Smooth muscle cell of the brain vasculature (primary cell): ENCODE measurements around the gene FERMT3.
A peak's percentile ranks its signal among the peaks of the same experiment; 100 is the strongest.

Experiments
- DNase-seq: peaks from one replicate; pipeline ENCODE4 v3.0.0-alpha.2; 2012; ENCODE audit warnings: low read depth, low spot score

The FERMT3 gene

GRCh38 chr11:64263021-64263946 lies 56.8 kb downstream of the FERMT3 start:
- DNase-seq: no peak

GRCh38 chr11:64263947-64264317 lies 57.4 kb downstream of the FERMT3 start:
- no peak for DNase-seq

DNA sequence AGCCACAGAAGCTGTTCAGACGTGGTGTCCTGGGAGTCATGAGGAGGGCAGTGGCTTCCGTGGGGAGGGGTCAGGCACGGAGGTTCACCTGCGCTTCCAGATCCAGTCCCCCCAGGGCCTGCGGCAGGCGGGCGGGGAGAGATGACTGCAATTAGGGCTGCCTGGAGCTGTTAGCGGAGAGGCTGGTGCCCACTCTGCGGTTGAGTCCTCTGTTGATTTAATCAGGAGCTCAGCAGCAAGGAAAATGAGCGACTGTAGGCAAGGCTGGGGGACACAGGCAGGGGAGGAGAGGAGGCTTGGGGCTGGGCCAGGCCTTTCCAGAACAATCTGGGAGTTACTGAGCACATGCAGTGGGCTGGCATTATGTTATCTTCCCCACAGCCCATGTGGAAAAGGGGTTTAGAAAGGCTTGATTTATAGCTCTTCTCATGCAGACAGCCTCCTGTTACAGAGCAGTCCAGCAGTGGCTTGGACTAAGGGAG lies 57.9 kb downstream of the FERMT3 start:
- DNase-seq: no peak

GRCh38 chr11:64265176-64266160 lies 58.9 kb downstream of the FERMT3 start:
- no peak for DNase-seq

DNA sequence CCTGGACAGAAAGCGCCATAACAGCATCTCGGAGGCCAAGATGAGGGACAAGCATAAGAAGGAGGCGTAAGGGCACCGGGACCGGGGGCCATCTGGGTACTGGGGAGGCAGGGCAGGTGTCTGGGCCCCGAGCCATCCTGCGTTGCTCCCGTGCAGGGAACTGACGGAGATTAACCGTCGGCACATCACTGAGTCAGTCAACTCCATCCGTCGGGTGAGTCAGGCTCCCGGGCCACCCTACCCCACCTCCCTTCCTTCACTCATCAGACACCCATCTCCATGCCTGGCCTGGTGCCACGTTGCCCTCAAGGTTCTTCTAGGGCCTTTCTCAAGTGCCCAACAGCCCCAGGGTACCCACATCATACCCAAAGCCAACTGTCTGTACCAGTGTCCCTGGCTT lies 59.8 kb downstream of the FERMT3 start:
- DNase-seq: no peak

GRCh38 chr11:64267207-64267945 lies 60.9 kb downstream of the FERMT3 start:
- no peak for DNase-seq

DNA sequence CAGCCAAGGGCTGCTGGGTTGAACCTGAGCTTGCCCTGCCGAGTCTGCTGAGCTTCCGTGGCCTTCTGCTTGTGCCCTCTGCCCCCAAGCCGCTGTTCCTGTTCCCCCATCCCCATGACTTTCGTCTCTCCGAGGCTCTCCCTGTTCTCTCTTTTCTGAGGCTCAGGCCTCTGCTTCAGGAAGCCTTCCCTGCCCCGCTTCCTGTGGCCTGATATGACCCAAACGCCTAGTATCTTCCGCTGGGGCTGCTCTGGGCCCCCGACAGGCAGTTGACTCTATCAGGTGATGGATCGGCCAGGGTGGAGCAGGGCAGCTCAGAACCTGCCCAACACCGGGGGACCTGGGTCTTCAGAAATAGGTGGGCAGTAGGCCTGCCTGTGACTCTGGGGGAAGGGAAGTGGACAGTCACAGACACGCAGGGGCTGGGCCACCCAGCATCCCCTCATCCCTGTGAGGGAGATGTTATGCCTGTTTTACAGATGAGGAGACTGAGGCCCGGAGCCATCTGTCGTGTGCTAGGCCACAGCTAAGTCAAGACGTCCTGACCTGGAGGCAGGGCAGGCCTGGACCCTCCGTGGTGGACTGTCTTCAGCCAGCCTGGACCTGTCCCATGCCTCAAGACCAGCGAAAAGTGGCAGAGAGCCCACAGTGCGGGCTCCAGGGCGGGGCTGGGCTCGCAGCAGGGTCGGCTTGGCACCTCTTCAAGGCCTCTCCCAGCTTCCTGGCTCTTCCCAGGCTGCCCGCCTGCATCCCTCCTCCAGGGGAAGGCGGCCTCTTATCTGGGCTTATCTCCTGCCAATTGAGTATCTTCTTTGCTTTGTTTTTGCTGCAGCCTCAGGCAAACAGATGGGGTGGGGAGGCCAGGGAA lies 61.7 kb downstream of the FERMT3 start:
- DNase-seq: no peak

GRCh38 chr11:64268893-64269539 lies 62.5 kb downstream of the FERMT3 start:
- DNase-seq: no peak

GRCh38 chr11:64269540-64270220 lies 63.2 kb downstream of the FERMT3 start:
- DNase-seq: peak; percentile 99
